C1 segment of cervical spinal cord (tissue), 14 donors: ENCODE data around the gene IGSF22.

Experiments
- DNase-seq, 14 donors: peaks; one replicate each; lab custom pipeline; 2025; lab: John Stamatoyannopoulos, UW

The IGSF22 gene

GRCh38 chr11:18713646-18714442 lies 12.1 kb downstream of the IGSF22 start:
- no peak for DNase-seq

GRCh38 chr11:18710545-18710944 lies 15.4 kb downstream of the IGSF22 start:
- DNase-seq: no peak

DNA sequence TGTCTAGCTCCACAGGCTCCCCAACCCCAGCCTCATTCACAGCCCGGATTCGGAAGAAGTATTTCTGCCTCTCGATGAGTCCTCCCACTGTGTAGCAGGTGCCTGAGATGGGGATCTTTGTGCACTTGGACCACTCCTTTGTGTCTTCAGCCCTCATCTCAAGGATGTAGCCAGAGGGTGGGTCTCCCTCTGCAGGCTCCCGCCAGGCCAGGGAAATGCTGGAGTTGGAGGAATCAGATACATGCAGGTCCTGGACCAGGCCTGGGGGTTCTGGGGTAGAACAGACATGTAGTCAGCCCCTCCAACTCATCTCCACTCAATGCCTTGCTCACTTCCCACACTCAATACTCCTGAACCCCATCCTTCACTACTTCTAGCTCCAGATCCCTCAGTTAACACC lies 16.6 kb downstream of the IGSF22 start:
- no peak for DNase-seq

DNA sequence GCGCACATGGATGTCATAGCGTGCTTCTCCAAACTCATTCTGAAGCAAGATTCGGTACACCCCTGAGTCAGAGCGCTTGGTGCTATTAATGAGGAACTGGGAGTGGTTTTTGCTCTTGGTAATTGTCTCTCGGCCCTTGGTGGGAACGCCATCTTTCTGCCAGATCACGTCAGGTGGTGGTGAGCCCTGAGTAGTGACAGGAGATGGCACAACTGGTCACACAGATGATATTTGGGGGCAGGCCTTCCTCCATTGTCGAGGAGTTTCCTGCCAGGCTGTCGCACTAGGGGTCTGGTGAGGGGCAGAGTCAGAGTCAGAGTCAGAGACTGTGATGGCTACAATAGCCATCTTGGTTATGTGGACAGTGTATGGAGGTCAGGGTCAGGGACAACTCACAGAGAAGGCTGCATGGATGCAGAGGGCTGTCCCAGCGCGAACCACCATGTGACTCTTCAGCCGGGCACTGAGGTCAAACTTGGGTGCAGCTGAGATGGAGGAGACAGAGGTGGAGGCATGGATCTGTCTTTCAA lies 18.1 kb downstream of the IGSF22 start:
- DNase-seq: no peak

DNA sequence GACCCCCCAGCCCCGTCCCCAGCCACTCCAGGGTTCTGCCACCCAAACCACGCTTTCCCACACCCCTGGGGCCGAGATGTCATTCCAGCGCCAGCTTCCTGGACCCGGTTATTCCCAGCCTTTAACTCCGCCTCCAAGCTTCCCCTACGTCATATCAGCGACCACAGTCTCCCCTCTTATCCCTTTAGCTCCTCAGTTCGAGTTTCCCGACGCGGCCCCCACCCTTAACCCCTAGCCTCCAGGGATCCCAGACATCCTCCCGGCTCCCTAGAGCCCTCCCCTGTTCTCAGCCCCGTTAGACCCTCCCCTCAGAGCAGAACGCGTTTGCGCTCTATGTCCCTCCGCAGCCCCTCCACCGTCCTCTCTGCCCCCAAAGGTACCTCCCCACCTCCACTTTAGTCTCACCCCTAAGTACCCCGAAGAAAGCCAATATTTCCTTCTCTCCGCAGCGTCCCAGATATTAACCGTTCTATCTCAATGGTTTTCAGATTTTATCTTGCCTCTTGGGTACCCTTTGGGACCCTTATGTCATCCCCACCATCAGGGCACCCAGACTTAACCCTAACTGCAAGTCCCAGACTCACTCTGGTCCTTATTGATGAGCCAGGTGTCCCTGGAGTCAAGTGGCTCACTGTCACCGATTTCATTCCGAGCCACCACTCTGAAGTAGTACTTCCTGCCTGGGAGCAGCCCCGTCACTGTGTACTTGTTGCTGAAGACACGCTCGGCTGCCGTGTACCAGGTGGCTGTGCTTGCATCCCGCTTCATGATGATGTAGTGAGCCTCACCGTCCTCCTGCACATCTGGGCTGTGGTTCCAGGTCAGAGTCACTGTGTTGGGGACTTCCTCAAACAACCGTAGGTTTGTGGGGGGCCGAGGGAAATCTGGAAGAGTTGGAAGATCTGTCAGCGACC lies 19.4 kb downstream of the IGSF22 start:
- peak in 9 of 14 donors; percentile 15 to 62 (median 33) for DNase-seq

GRCh38 chr11:18705651-18706281 lies 20.2 kb downstream of the IGSF22 start:
- peak in 4 of 14 donors; percentile 9 to 62 (median 47) for DNase-seq

DNA sequence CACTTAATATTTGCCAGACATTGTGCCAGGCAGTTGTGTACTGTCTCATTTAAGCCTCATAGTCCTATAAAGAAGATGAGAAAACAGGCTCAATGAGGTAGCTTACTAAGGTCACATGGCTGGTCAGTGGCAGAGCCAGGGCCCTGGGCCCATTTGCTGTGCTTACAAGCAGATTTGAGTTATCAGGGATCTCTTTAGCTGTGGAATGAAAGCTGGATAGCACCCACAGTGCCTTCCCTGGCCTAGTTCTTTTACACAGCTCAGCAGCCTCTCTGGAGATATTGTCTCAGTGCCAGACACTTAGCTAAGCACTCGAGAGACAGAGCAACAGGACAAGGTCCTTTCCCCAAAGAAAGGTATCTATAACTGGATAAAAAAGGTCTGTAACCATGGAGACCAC lies 21.3 kb downstream of the IGSF22 start:
- DNase-seq: no peak

GRCh38 chr11:18704045-18704645 lies 21.8 kb downstream of the IGSF22 start:
- DNase-seq: no peak

DNA sequence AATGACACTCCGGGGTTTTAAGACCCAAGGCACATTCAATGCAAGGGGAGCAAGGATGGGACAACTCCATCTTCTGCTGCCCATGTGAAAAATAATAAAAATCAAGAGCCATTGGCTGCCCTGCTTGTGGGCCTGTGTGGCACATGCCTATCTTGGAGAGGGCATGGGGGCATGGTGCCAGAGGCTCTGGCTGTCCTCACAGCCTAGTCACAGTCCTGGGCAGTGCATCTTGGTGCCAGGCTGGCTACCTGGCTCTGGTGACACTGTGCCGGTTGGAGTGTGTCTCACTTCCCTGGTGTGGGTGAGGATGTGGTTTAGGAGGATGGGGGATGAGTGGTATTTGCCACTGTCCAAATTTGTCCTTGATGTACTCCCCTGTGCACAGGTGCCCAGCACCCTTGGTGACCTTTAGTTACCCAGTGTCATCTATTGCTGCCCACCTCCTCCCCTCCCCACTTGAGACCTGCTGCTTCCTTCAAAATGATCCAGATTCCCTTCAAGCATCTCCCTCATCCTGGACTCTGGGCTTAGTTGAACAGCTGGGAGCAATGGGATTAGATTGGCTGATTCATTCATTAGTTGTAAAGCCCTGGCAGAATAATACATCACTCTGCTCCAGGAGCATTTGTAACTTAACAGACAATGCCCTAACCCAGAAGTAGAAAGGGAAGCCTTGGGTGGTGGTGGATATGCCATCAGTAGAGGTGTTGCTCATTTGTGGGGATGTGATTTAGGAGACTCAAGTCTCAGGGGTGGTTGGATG lies 22.8 kb downstream of the IGSF22 start:
- DNase-seq: no peak

DNA sequence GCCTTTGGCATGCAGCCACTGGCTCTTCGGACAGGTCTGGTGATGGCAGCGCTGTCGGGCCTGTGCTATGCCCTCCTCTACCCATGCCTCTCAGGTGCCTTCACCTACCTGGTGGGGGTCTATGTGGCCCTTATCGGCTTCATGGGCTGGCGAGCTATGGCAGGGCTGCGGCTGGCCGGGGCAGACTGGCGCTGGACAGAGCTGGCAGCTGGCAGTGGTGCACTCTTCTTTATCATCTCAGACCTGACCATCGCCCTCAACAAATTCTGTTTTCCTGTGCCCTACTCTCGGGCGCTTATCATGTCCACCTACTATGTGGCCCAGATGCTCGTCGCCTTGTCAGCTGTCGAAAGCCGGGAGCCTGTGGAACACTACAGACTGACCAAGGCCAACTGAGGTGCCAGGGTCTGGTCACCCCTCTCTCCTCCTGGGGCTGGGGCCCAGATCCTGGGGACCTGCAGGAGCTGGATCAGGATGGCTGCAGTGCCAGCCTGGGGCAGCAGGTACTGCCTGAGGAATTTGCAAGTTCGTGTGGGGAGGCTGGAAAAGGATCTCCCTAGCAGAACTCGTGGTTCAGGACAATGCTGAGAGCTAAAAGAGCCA lies 24.3 kb downstream of the IGSF22 start:
- DNase-seq: no peak

- DNase-seq: no peak
Measured at GRCh38 chr11:18700872-18701271, 25.1 kb downstream of the IGSF22 start.

DNA sequence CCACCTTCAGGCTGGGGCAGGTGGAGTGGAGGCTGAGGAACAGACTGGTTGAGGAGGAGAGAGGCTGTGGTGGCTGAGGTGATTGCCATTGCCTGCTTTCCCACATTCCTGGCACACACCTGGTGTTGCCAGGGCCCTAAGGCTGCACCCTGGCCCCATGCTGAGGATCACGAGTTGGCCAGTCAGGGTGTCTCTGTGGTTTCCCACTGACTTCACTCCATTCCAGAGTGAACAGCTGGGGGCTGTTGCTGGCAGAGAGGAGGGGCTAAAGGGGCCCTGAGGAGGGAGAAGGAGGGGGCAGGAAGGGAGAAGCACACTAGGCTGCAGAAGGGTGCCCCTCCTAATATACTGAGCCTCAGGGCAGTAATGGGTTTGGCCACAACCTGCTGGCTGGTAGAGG lies 25.6 kb downstream of the IGSF22 start:
- DNase-seq: peak in 7 of 14 donors; percentile 29 to 65 (median 44)

GRCh38 chr11:18699848-18700261 lies 26.1 kb downstream of the IGSF22 start:
- DNase-seq: peak in 8 of 14 donors; percentile 26 to 73 (median 60)

GRCh38 chr11:18699269-18699596 lies 26.8 kb downstream of the IGSF22 start:
- peak in 2 of 14 donors; percentile 13 to 49 for DNase-seq

GRCh38 chr11:18698341-18699268 lies 27.4 kb downstream of the IGSF22 start, which contains the start of gene TMEM86A:
TMEM86A (plus strand) TSS chr11:18698779; CDS start chr11:18698887, 108 bp downstream.
- peak; percentile 51 to 93 (median 86) for DNase-seq

- DNase-seq: no peak
Measured at GRCh38 chr11:18697576-18697975, 28.4 kb downstream of the IGSF22 start.

DNA sequence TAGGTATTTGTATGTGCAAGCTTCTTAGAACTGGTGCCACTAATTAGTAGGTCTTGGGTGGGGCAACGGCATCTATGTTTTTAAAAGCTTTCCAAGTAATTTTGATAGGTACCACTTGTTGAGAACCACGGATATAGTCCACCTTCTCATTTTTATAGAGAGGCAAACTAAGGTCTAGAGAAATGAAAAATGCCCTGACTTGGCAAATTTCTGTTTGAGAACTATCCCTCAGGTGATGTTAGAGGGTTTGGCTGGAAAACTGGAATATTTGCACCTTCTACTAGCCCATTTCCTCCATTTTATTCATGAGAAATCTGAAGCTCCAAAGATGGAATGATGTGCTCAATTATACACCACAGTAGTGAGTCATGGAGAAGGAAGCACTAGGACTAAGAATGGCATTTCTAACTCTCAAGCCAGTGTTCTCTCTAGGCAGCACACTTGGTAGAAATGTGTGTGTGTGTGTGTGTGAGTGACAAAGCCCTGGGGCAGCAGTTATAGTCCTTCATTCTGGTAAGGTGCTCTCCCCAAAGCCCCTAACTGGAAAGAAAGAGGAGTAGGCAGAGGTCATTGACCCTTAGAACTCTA lies 29.3 kb downstream of the IGSF22 start:
- no peak for DNase-seq

DNA sequence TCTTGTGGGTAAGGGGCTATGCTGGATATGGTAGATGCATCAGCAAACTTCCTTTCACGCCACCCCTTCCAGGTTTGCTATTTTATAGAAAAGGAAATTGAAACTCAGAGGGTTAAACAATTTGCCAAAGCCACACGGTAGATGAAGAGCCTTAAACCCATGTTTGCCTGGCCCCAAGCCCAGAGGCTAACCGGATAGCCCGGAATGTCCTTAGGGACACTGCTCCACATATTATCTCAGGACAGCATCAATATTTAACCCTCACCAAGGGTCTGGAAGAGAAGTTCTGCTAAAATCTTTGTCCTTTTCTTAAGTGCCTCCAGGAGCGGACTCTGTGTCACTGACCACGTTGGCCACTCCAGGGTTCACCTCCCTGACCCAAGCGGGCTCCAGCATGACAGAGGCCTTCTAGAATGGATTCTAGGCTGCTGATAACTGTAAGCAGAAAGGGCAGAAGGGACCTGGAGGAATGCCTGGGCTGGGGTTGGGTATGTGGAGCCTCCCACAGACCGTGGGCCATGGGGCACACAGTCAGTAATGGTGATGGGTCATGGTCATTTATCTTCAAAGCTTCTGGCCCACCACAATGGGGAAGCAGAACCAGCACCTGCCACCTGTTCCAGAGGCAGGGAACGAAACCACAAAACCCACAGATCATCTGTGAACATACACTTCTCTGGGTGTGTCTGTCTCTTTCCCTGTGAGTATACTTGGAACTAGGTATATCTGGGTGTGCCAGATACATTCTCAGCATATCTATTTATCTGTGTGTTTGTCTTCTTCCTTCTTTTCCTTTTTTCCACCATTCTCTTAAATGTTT lies 32.8 kb downstream of the IGSF22 start:
- DNase-seq: no peak
